T47D (cell line): Measurements from ENCODE around the gene SLC10A7.

Source experiments
- DNase-seq, 2 experiments: peaks; one replicate each; pipeline versions ENCODE4 v3.0.0 to v3.0.0-alpha.2; 2011 to 2012; ENCODE audit warnings: low read depth in 1 of 2, low spot score in 1 of 2
- JUND ChIP-seq: IDR thresholded peaks from 2 replicates; pipeline ENCODE4 v1.6.1; 2012; ENCODE audit warnings: low read depth
- in situ Hi-C: cut with HindIII; loops from 2 replicates; pipeline ENCODE4 v1.10.0; 2016; ENCODE audit warnings: low sequenced_read_pairs, low pct_unique_long_range_greater_than_20kb

The SLC10A7 gene

GRCh38 chr4:146347822-146348221 lies 173.9 kb downstream of the SLC10A7 start:
- in situ Hi-C loops = no loop called here
- TF ChIP-seq JUND = no peak
- no peak for DNase-seq

- no peak for TF ChIP-seq JUND
- in situ Hi-C loops = no loop called here
- no peak for DNase-seq
Observed at GRCh38 chr4:146346276-146346675, 175.5 kb downstream of the SLC10A7 start.

- DNase-seq = no peak
- no peak for TF ChIP-seq JUND
- in situ Hi-C loops = no loop called here
Observed at GRCh38 chr4:146343776-146344175, 178.0 kb downstream of the SLC10A7 start.

GRCh38 chr4:146343199-146343598 lies 178.5 kb downstream of the SLC10A7 start:
- in situ Hi-C loops = no loop called here
- TF ChIP-seq JUND = no peak

GRCh38 chr4:146342600-146343192 lies 179.0 kb downstream of the SLC10A7 start:
- in situ Hi-C loops = no loop called here
- no peak for TF ChIP-seq JUND
- peak in 1 of 2 experiments; percentile 64 for DNase-seq

More at GRCh38 chr4:146343199-146343598, 178.5 kb downstream of the SLC10A7 start:
- DNase-seq = no peak

GRCh38 chr4:146340798-146341197 lies 180.9 kb downstream of the SLC10A7 start:
- no peak for TF ChIP-seq JUND
- in situ Hi-C loops = no loop called here
- peak in 1 of 2 experiments; percentile 12 for DNase-seq

GRCh38 chr4:146338512-146338911 lies 183.2 kb downstream of the SLC10A7 start:
- no peak for TF ChIP-seq JUND
- no peak for DNase-seq
- in situ Hi-C loops = no loop called here

GRCh38 chr4:146336410-146336807 lies 185.3 kb downstream of the SLC10A7 start:
- no peak for DNase-seq
- no peak for TF ChIP-seq JUND
- in situ Hi-C loops = no loop called here

GRCh38 chr4:146335763-146336409 lies 185.9 kb downstream of the SLC10A7 start:
- in situ Hi-C loops = no loop called here
- no peak for TF ChIP-seq JUND
- DNase-seq = peak in 1 of 2 experiments; percentile 65

- DNase-seq = no peak
- in situ Hi-C loops = no loop called here
- no peak for TF ChIP-seq JUND
Observed at GRCh38 chr4:146334862-146335449, 186.8 kb downstream of the SLC10A7 start.

- in situ Hi-C loops = no loop called here
- no peak for DNase-seq
- TF ChIP-seq JUND = no peak
Observed at GRCh38 chr4:146333895-146334262, 187.9 kb downstream of the SLC10A7 start.

- in situ Hi-C loops = no loop called here
- DNase-seq = no peak
- no peak for TF ChIP-seq JUND
Observed at GRCh38 chr4:146333187-146333894, 188.4 kb downstream of the SLC10A7 start.

- in situ Hi-C loops = no loop called here
- no peak for DNase-seq
- TF ChIP-seq JUND = no peak
Observed at GRCh38 chr4:146330392-146330791, 191.3 kb downstream of the SLC10A7 start.
